Measurements from ENCODE around the gene PRKAG2.
A peak's percentile ranks its signal among the peaks of the same experiment; 100 is the strongest.

PRKAG2 gene

DNA sequence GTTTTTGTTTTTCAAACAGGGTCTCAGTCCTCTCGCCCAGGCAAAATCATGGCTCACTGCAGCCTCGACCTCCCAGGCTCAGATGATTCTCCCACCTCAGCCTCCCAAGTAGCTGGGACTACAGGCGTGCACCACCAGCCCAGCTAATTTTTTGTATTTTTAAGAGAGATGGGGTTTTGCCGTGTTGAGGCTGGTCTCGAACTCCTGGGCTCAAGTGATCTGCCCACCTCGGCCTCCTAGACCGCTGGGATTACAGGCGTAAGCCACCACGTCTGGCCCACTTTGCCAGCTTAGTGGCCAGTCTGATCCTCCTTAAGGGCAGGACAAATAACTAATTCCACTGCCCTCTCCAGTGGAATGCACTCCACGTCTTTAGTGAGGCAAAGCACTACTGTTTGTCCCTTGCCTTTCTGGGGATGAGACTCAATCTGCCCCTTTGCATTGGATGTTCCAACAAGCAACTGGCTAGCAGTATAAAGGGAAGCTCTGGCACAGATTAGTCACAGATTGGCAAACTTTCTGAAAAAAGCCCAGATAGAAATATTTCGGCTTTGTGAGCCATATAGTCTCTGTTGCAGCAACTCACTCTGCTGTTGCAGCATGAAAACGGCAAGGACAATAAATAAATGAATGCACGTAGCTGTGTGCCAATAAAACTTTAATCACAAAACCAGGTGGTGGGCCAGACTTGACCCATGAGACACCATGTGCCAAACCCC, 213.4 kb downstream of the PRKAG2 start:
- no peak for DNase-seq

DNA sequence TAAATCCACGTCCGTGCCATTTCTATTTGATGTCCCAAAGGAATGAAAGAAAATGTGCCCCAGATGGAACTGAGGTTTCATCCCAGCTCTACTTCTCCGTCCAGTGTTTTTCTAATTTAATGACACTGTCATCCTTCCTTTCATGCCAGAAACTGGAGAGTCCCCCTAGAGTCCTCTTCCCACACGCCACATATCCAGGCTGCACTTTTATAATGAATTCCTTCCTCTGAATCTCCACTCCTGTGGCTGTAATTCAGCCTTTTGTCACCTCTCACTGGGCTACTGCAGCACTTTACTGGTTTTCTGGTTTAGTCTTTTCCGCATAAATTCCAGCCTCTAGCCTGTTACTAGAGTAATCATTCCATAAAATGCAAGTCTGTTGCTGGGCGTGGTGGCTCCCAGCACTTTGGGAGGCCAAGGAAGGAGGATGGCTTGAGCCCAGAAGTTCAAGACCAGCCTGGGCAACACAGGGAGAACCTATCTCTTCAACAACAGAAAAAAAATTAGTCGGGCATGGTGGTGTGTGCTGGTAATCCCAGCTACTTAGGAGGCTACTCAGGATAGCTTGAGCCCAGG, 214.6 kb downstream of the PRKAG2 start:
- DNase-seq = no peak

DNA sequence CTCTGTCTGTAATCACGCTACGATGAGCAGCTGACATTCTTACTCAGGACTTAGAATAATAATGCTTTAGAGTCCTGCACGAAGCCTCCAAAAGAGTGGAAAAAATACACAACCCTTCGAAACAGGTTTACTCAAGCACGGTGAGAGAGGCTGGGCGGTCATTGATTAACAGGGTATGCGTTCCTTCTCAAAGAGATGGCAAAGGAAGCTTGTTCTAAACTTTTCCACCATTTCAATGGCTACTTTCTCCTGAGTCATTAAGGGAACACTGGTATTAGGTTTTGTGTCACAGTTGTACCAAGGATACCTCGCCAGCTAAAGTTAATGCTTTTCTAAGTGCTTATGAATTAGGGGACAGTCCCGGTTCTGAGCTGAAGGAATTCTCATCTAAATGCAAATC, 215.3 kb downstream of the PRKAG2 start:
- DNase-seq = no peak

DNA sequence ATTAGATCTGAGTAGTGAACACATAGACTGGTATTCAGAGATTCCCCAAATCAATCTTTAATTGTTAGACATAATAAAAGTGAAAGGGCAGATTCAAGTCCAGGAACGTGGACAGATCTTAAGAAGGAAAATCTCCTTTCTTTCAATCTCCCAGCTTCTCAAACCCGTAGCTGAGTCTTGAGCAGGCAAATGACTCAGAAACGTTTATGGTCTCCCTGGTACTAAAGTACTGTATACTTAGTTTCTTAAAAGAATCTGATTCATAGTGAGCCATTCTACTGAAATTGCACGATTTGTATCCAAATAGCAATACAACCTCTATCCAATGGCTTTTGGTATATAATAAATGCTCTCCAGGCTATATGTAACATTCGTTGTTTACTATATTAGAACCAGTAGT, 216.8 kb downstream of the PRKAG2 start:
- DNase-seq = no peak

DNA sequence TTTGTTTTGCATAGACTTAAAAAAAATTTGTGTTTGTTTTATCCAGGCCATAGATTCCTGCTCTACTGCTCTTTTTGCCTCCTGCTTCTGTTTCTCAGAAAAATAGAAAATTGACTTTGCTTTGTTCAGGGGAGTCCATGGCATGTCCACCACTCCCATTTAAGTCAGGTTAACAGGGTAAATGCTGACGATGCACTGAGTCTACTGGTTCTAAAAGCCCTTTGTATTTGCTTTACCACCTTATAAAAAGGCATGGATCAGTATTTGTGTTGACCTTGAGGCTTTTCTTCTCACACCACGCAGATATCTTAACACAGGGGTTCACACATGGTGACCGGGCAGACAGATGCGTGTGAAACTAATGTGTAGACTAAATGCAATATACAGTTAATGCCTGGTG, 217.7 kb downstream of the PRKAG2 start:
- DNase-seq = no peak

DNA sequence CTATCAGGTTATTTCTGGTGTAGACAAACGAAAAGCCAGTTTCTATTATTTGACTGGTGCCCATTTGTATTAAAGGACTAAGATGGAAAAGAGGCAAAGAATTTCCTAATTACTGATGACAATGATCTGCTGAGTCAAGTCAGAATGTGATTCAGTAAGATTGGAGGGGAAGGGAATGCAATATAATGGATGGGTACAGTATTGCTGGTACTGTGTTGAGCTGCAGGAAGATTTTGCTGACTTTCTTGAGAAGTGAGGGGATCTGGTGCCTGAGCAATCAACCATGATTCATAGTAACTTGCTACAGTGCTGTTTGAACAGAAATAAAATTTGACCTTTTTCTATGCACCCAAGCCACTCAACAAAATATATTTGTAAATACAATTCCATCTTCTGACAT, 218.1 kb downstream of the PRKAG2 start:
- no peak for DNase-seq

DNA sequence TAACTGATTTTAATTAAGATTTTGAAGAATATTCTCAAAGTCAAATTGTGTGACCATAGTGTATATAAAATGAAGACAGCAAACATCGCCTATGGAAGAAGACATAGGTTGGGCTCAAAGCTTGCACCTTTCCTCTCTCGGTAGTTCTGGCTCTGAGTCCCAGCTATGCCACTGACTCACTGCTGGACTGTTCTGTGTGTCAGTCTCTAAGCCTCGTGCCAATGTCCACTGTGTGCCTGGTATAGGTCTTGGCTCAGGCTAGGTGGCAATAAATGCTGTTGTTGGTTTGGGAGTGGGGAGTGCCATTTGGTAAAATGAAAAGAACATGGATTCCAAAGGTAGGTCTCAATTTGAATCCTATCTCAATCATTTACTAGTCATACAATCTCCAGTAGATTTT, 219.7 kb downstream of the PRKAG2 start:
- no peak for DNase-seq

DNA sequence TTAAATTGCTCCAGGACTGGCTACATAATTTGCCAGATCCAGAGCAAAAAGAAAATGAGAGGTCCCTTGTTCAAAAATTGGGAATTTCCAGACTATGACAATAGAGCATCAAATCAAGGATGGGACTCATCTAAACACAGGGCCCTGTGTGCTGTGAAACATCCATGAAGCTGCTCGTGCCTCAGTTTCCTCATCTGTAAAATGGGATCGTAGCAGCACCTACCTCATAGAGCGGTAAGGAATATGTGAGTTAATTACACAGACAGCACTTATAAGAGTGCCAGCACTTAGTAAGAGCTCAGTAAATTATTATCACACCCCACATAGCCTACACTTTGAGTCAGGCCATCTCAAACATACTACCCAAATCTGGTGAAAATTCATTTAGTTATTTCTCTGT, 221.4 kb downstream of the PRKAG2 start:
- DNase-seq = no peak

DNA sequence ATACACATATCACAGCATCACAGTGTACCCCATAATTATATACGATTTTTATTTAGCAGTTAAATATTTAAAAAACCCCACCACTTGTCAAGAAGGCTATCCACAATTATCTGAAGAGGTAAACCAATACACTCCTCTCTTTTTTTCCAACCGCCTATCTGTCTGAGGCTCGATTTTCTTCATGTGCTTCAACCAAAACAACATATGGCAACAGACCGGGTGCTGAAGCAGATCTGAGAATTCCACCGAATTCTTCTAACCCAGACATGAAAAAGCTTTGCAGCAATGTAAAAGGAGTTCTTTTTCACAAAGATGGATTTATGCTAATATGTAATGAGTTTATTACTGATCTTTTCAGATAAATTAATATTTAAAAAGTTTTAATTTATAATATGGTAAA, 224.8 kb downstream of the PRKAG2 start:
- no peak for DNase-seq

DNA sequence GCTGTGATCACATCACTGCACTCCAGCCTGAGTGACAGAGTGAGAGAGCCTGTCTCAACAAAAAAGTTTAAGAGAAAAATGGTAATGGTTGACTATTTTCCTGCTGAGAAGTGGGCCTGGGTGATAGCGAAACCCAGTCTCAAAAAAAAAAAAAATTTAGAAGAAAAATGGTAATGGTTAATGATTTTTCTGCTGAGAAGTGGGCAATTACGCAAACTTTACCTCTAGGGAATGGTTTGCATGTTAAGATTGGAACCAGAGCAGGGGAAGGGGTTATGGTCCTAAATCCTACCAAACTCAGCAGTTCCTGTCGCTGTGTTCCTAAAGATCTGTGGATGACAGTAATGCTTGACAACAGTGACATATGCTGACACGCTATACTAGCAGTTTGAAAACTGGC, 226.8 kb downstream of the PRKAG2 start:
- DNase-seq = no peak

DNA sequence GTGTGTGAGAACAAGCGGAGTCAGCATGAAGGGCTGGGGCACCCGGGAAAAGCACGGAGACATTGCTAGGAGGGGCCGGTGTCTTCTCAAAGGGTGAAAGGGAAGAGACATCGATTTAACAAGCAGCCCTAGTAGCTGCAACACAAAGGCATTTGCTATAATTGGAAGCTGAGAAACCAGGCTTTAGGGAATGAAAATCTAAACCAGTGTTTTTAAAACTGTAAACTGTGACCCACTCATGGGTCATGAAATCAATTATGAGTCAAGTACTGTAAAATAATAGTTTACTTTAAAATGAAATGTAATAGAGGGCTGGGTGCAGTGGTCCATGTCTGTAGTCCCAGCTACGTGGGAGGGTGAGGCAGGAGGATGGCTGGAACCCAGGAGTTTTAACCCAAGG, 228.5 kb downstream of the PRKAG2 start:
- DNase-seq = no peak

DNA sequence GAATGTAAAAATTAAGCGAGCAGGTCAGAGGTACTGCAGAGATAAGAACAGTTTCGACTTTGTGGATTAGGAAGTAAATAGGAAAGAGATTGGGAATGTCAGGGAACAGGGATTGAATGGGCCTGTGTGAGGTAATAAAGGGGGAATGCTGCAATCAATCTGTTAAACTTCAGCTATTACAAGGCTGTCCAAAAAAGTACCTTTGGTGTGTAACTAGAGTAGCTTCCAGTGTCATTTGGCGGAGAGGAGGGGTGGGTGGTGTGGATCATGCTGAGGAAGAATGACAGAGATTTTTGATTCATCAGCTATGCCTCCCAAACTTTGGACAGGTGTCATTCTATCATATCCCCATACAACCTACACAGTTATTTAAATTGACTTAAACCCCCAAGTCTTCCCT, 229.0 kb downstream of the PRKAG2 start:
- DNase-seq = no peak

DNA sequence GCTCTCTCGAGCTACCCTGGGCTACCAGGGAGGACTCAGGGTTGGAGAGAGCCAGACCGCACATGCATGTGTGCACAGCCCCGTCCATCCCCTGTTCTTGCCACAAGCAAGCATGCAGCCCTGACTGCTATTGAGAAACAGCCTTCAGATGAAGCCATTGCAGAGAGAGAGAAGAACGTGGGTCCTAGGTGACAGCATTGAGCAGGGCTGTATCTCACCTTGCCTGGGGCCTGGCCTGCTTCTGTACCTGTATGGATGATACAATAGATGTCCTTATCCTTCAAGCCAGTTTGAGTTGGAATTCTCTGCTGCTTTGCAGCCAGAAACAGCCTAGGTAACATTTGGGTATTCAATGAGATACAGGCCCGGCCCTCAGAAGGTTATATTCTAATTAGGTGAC, 229.9 kb downstream of the PRKAG2 start:
- no peak for DNase-seq

DNA sequence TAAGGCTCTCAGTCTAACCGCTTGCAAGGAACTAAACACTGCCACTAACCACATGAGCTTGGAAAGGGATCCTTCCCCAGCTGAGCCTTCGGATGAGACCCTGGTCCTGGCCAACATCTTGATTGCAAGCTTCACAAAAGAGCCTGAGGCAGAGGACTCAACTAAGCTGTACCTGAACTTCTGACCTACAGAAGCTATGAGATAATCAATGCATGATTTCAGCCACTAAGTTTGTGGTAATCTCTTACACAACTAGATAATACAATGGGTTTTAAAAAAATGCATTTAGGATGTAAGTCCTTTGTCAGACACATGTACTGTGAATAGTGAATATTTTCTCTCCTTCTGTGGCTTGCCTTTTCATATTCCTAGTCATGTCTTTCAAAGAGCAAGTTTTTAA, 231.6 kb downstream of the PRKAG2 start:
- DNase-seq = no peak

DNA sequence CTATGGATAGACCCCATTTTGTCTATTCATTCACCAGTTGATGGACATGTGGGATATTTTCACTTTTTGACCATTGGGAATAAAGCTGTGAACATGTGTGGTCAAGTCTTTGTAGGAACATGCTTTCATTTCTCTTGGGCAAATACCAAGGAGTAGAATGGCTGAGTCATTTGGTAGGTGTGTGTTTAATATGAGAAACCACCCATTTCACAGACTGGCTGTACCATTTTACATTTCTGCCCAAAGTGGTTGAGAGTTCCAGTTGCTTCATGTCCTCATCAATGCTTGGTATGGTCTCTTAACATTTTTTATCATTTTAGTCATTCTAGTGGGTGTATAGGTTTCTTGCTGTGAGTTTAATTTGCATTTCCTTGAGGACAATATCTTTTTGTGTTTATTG, 232.4 kb downstream of the PRKAG2 start:
- no peak for DNase-seq

DNA sequence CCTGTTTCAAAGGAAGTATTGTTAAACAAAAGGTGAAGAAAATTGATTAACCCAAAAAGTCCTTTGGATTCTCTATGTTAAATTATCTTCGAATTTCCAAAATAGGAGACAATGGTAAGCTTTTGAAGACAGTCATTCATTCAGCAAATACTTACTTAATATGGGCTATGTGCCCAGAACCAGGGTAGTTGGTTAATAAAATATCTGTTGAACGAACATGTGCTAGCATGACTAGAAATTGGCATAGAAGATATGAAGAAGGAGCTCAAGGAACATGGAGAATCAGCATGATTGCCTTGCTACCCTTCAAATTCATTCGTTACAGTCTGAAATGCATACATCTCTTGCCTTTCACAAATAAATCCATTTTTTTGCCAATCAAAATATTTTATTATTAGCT, 234.2 kb downstream of the PRKAG2 start:
- DNase-seq = no peak

DNA sequence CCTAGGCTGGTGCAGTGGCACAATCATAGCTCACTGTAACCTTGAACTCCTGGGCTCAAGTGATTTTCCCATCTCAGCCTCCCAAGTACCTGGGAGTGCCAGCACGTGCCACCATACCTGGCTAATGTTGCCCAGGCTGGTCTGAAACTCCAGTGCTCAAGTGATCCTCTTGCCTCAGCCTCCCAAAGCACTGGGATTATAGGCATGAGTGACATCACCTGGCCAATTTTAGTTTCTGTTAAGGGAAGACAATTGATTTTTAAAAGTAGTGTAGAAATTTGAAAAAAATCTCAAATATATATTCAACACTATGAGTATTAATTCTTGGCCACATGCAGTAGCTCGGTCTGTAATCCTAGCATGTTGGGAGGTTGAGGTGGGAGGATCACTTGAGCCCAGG, 235.3 kb downstream of the PRKAG2 start:
- no peak for DNase-seq

DNA sequence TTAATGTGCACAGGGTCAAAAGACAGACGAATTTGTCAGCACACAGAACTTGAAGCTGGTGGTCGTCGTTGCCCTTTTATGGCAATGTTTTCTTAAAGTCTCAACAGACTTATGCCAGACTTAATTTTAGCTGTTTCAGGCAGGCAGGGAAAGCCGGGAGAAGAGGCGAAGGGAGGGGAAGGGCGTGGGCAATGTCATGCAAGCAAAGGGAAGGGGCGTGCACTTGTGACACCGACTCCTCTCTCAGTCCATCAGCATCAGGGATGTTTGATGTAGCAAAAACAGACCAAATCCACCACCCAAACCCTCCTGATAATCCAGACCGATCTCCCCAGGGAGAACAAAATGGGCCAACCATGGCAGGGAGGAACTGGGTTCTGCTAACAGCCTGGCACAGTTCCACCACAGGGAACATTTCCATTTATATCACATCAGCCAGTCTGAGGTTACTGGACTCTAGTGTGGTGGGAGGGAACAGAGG, 239.1 kb downstream of the PRKAG2 start:
- no peak for DNase-seq

DNA sequence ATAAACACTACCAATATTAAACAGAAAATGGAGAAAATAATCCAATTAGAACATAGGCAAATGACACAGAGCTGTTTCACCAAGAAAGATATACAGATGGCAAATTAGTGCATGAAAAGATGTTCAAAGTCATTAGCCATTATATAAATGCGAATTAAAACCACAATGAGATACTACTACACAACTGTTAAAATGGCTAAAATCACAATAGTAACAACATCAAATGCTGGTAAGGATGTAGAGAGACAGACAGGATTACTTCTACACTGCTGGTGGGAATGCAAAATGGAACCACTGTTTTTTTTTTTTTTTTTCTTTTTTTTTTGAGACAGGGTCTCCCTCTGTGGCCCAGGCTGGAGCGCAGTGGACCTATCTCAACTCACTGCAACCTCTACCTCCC, 242.3 kb downstream of the PRKAG2 start:
- no peak for DNase-seq

DNA sequence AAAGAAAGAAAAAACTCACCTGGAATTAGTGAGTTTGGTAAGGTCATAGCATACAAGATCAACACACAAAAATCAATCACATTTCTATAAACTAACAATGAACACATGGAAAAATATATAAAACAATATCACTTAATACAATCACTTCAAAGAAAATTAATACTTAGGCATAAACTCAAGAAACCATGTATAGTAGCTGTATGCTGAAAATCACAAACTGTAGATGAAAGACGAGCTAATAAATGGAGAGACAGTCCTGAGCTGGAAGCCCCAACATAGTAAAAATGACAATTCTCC, 243.5 kb downstream of the PRKAG2 start:
- no peak for DNase-seq

DNA sequence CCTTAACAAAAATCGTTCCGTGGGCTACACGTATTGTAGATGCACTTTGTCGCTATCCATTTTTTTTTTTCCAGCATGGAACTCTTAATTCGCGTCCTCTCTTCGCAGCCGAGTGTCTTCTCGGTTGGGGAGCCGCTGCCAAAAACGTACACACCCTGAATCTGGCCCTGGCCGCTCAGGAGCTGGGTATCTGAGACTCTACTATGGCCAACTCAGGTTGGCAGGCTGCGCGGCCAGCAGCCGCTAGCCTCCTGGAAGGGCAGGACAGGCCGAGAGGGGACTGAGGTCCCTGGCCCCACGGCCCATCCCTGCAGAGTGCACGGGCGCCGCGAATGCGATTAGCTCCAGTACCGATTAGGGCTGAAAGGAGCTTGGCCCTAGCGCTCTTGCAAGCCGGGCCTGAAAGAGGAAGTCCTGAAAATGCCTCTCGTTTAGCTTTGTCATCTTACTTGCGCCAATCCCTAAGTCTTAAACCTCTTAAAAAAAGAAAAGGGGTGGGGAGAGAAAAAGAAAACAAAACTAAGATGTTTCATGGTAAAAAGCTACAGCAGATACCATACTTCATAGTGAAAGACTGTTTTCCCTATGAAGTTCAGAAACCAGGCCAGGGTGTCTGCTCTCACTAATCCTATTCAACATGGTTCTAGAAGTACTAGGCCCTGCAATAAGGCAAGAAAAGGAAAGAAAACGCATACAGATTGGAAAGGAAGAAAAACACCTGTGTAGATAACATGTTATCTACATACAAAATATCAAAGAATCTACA, 244.0 kb downstream of the PRKAG2 start:
- DNase-seq = peak; percentile 74

DNA sequence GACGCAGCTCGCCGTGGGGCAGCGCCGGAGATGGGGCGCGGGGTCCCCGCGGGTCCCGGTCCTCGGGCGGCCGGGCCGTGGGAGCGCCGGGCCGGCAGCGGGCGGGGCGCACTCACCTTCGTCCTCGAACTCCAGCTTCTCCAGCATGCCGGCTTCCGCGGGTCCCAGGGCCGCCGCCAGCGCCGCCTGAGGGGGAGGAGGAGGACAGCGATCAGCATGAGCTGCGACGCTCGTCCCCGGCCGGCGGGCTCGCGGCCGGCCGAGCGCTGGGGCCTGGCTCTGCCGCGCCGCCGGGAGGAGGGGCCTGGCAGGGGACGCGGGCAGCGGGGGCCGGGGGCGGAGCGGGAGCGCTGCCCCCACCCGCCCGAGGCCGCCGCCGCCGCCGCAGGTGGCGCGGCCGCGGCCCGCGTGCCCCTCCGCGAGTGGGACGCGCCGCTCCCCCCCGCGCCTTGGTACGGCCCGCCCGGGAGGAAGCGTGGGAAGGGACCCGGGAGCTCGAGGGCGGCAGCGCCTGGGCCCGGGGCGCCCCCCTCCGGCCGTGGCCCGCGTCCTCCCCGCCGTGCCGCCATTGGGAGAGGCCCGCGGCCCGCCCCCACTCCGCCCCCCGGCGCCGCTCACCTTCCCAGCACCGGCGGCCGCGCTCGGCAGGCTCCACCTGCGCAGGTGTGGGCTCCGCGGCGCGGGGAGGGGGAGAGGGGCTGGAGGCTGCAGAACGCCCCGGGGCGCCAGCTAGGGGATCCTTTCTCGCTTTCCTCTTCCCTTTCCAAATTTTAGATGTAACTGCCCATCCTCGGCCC, 244.8 kb downstream of the PRKAG2 start:
- DNase-seq = peak; percentile 92

DNA sequence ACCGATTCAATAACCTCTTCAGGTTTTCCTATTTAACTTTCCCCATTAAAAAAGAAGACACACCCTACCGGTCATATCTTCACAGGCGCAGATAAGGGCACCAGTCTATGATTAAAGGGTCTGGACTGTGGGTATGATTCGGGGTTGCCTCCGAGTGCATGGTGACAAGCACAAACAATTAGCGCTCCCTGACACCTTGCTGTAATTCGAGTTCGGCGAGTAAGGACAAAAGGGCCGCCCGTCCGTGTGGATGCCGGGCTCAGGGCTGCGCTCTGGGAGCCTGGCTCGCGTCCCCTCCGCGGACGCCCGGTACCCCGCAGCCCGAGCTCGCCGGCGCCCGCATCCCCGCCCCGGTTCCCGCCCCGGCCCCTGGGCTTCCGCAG, 245.4 kb downstream of the PRKAG2 start:
- peak; percentile 28 for DNase-seq
